Measurements from ENCODE around the gene WIPF2. TPM values are rescaled to one million over a fixed set of nuclear protein-coding genes. Genes with fewer than 3 reads are reported as not detected.

Gene WIPF2
- total RNA-seq, 1 experiment from 2014 or later, result 30.4 TPM

- Histone ChIP-seq H3K36me3 (ENCODE audit: control insufficient read depth in 1 of 2, insufficient read depth in 2 of 2, low read length in 2 of 2) (no peaks in the 10 kb centered on the region), H3K27ac (ENCODE audit: low read depth, low read length) (peak overlapping the region; percentile 91), H3K9me2 (ENCODE audit: insufficient read depth) (no peaks in the 10 kb centered on the region), H3K79me2 (ENCODE audit: insufficient read depth, low read length) (peaks cover 29% of the 10 kb centered on the region), H4K20me1 (ENCODE audit: insufficient read depth) (no peaks in the 10 kb centered on the region), H3K9ac (ENCODE audit: low read length) (peak overlapping the region; percentile 99), H3K27me3 (ENCODE audit: insufficient read depth, low read length) (no peaks in the 10 kb centered on the region), H2AFZ (ENCODE audit: low read depth, low read length, poor library complexity, severe bottlenecking) (no peak overlapping the region), H3K4me2 (ENCODE audit: low read length) (peak overlapping the region; percentile 95), H3K9me3 (ENCODE audit: control insufficient read depth in 1 of 2, insufficient read depth in 1 of 2, low read depth in 1 of 2, low read length in 2 of 2) (no peaks in the 10 kb centered on the region), H3K4me3 (replicated peaks in 1 of 2; ENCODE audit: low read depth in 1 of 2, low read length in 2 of 2) (peak overlapping the region; percentile 94 to 95), H3K4me1 (ENCODE audit: control insufficient read depth in 1 of 2, insufficient read depth in 2 of 2, low read length in 2 of 2) (peaks cover 69 to 90% of the 10 kb centered on the region in 2 experiments)
- ChIA-PET RAD21 (ENCODE audit: low non-redundant PET in 1 of 2, low total read pairs in 2 of 2, uncharacterized antibody in 2 of 2, unreplicated experiment in 2 of 2) (interaction anchor here in 1 of 2 experiments (1.3 kb wide), 1 partner anchor 25 kb away, joined by 3 read pairs; no protein-coding TSS in a partner anchor), CTCF (interaction anchor here (1.4 to 2.5 kb wide), 4 partner anchors 11 to 39 kb away, joined by 4 to 14 read pairs (median 6); no protein-coding TSS in a partner anchor), POLR2A (interaction anchor here (0.6 to 2.0 kb wide), 4 partner anchors 8 to 429 kb away, joined by 3 to 8 read pairs (median 4); no protein-coding TSS in a partner anchor)
- intact Hi-C loops (cut with micrococcal nuclease), result no loop called here
- BruUV-seq (replicated peaks), result no TSS peak
- TF ChIP-seq CTCF (IDR thresholded peaks at IDR 0.05 in 2 of 3, conservative IDR thresholded peaks at IDR 0.05 in 1 of 3; ENCODE audit: borderline replicate concordance in 1 of 3, insufficient read depth in 1 of 3, low read depth in 2 of 3, low read length in 2 of 3) (0 out of 6 replicates have a peak, but pooled peaks of 1 of the 3 experiments have one; percentile 9), POLR2AphosphoS5 (IDR thresholded peaks at IDR 0.05; ENCODE audit: low read depth, low read length) (no peak)
- DNase-seq (ENCODE audit: low read depth, low spot score) (no peak), ATAC-seq (no peak)
Measured at GRCh38 chr17:40315678-40316570, 96.8 kb downstream of the WIPF2 start.

Measured in HCT116 (cell line).